ENCODE measurements around the gene ASB13. TPM values are rescaled to one million over a fixed set of nuclear protein-coding genes. Genes with fewer than 3 reads are reported as not detected.

Gene ASB13
- total RNA-seq, 1 experiment from 2014 or later: 18.3 TPM

DNA sequence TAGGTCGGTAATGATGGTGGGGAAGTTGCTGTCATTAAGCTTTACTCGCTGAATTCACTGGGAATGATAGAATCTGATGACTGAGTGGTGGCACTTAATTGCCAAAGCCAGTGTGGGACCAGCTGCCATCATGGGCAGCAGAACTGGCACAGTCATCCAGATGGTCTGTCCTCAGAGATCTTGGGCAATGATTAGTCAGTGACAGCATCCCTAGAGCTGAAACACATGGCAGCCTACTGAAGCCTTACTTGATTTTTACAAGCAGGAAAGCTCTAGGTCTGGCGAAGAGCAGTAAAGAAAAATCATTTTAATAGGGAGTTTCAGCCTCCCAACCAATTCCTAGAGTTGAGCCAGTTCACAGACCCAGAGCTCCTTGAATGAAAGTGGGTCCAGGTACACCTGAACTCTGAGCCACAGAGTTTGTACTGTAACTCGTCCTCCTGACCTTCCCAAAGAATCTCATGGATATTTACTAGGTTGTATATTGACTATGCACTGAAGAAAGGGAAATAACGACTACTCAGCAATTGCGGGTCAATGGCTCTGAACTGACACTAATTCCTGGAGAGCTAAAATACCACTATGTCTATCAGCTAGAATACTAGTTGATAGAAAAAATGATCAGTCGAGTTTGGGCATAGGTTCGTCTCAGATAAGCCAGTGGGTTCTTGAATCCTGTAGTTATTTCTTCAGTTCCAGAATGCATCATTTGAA is 4.4 kb upstream of the ASB13 start:
- no peak for DNase-seq (ENCODE audit: extremely low read depth, low read depth)

DNA sequence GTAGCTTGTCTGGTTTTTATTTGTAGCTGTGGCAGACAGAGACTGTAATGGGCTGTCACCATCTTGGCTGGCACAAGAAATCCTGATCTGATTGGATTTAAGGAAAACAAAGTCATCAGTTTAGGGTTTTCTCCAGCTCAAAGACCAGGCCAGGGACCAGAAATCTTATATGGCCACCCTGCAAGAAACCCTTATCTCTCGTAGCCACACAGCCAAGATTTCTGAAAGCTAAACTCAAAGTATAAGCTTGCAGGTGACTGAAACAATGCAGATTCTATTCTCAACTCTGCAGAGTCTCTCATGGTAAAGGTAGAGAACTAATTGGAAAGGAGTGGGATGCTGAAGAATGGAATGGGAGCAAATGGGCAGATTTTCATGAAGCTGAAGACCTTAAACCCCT is 3.2 kb upstream of the ASB13 start:
- no peak for DNase-seq (ENCODE audit: extremely low read depth, low read depth)

DNA sequence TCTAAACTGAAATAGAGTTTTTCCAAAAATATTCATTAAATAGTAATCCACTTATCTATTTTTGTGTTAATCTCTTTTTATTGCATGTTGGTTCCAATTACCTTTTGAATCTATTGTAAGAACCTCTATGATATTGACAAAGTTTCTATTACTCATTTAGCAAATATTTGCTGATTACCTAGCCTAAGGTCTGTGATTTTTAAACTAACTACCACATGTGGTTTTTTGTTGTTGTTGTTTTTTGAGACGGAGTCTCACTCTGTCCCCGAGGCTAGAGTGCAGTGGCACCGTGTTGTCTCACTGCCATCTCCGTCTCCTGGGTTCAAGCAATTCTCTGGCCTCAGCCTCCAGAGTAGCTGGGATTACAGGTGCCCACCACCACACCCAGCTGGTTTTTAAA is 2.0 kb upstream of the ASB13 start:
- DNase-seq (ENCODE audit: extremely low read depth, low read depth): no peak

DNA sequence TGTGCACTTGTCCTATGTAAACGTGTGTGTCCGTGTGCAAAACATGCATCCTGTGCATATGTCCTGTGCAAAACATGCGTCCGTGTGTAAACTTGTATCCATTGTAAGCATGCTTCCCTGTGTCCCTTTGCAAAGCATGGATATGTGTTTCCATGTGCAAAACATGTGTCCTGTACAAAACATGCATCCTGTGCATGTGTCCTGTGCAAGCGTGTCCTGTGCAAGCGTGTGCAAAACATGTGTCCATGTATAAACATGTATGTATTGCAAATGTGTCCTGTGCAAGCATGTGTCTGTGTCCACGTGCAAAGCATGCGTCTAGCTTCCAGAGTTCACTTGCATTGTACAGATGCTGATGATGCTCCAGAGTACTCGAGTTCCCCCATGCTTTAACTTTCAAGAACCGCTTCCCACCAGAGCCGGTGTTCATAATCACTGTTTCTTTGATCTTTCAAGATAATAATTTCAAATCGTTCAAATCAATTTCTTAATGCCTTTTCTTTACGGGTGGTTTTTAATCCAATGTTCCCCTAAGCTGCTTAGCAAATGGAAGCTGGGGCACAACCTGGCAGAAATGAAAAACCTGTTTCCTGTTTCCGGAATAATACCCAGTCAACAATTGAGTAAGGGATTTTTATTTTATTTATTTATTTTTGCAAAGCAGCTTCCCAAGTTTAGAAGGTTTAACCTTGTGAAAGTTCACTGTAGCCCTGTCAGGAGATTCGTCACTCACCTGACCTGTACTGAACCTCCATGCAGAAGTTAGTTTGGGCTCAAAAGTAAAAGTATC is 641 bp upstream of the ASB13 start:
- DNase-seq (ENCODE audit: extremely low read depth, low read depth): no peak

DNA sequence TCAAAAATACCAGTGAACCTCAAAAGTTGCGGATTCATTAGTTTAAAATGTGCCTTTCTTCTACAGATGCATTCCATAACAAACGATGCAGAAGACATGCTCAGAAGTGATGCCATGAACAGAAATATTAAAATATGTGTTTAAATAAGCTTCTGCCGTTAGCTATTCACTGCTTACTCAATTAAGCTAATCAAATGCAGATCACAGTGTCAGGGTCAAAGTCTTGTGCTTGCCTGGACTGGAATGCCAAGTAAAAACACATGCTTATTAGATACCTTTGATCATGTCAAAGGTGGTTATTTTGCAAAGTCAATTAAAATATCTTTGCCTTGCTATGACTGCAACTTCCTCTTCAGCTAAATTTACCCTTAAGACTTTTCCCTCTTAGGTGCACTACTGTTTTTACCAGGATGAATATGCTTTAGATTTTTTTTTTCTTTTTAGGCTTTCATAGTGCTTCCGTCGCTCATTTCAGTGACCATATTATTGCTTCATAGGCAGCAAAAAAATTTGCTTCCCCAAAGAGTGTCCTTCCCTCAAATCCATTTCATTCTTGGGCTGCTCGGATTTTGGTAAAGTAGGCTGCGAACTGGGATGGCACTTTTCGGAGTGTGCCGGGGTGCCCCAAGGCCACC is 905 bp downstream of the ASB13 start:
- no peak for DNase-seq (ENCODE audit: extremely low read depth, low read depth)

DNA sequence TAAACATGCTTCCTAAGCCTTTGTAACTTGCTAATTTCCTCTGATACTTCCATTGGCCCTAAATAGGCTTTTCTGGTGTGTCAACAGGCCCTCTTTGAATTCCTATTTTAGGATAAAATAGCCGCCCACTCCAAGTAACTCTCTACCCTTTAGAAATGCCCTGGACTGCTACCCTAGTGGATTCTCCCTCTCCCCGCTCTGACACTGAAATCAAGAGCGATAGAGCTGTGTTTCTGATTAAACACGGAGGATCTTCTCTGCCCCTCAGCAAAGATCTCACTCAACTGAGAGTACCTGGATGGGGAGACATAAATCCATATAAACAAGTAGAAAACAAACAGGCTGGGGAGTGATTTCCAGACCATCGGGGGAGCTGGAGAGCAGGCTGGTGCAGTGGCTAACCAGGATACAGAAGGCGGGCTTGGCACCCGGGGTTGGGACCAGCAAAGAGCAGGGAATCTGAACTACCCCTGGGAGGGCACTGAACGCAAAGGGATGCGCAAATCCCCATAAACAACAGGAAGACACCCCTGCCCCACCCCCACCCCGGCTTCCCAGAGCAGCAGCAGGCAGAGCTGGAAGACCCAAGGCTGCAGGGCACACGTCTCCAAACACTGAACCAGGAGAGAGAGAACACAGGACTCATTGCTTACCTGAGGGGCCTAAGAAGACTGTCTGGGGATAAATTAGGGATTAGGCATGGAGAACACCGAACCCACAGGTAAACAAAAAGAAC is 2.5 kb downstream of the ASB13 start:
- DNase-seq (ENCODE audit: extremely low read depth, low read depth): no peak

DNA sequence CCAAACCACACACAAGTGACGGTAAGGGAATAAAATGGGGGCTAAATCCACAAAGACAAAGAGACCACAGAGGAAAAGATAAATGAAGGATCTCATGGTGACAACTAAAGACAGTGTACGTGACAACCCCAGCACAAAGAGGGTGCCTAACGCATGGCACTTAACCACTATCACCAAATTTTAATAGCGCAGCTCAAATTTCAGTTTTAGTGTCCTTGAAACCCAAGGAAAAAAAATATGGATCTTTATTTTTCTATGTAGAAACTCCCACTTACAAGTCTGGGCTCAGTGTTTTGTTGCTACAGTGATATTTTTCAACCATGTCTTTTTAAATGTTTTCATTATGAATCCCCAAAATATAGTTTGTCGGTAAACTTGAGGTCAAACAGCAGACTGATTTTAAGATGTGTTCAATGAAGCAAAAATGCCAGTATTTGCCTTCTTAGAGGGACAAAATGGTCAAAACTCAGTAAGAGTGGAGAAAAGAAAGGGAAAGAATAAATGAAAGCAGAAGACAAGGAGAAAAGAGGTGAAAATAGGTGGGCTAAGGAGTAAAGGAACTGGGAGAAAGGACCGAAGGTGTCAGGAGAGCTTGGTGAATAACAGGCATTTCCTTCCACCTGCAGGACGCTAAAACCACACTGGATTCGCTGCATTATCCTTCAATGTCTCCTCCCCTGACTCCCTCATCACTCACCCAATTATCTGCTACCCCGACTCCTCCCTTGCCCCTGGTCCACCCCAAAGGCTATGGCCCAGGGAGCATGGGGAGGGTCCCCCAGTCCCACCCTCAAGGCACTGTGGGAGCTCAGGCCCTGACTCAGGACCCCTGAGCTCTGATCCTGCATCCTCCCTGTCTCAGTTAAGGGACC is 3.5 kb downstream of the ASB13 start:
- DNase-seq (ENCODE audit: extremely low read depth, low read depth): no peak

DNA sequence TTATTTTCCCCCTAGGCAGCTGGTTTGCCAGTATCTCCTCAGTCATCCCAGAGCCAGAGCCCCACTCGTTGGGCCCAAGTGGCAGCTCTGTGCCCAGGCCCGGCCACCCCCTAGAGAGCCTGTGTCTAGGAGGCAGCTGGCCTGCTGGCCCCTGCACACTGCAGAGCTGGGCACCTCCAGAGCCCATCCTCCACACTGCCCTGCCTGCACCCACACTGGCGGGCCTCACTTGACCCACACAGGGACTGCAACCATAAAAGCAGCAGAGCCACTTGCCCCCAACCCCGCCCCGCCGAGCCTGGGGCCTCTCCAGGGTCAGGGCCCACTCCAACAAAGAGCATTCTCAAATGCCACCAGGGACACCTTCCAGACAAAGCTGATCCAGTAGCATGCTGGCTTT is 5.4 kb downstream of the ASB13 start:
- no peak for DNase-seq (ENCODE audit: extremely low read depth, low read depth)

DNA sequence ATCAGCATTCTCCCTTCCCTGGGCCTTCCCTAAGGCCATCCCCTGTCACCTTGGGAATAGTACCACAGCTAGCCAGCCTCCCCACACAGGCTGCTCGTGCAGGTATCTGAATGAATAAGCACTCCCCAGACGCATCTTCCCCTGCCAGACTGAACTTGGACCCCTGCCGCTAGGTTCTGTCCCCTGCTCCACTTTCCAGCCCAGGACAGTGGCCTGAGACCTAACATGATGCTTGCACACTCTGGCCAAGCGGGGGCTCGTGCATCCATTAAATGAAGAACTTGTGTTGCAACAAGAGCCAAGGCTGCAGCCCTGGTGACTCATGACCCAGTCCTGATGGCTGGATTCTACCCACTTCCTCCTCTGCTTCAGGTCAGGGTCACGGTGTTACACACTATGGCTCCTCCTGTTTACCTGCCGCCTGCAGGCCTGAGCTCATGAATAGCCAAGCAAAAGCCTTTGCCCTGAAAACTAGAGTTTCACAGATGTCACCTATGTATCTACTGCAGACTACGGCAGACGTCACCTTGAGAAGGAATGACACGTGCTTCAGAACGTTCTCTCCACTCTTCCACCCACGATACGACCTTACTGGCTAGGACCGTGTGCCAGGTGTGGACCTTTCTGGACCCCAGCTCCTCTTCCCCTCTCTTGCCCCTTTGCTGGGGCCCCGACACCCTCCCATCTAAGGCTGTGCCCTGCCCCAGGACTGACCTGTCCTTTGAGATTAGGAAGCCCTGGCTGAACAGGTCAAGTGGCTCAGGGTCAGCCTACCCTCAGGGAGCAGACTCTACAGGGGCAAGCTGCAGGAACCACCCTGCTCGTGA is 6.5 kb downstream of the ASB13 start:
- no peak for DNase-seq (ENCODE audit: extremely low read depth, low read depth)

DNA sequence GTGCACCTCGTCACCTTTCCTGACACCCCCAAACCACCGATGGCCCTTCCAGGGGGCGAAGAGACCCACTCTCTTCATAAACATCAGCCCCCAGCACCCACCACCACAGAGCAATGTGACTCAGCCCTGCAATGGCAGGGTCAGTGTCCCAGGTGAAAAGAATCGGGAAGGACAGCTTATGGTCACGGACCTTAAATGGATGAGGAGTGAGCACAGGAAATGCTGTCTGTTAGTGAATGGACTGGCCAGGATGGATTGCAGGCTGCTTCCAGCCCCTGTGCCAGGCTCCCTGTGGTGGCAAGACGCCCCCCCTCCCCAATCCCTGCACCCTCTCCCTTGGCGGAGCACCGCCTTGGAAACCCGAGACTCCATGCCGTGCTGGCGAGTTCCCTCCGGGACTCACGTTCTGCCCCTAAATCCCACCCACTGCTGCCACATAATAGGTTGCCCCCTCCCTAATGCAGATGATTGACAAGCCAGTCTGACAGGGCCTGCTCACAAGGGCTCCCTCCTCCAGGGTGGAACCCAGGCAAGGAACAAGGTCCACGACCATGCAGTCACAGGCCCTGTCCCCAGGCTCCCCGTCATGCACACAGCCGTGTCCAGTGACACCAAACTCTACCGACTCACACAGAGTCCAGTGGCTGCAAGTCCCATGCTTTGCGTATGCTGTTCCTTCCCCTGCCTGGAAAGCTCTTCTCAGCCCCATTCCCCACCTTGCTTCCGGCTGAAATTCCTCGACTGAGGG is 7.3 kb downstream of the ASB13 start:
- no peak for DNase-seq (ENCODE audit: extremely low read depth, low read depth)

DNA sequence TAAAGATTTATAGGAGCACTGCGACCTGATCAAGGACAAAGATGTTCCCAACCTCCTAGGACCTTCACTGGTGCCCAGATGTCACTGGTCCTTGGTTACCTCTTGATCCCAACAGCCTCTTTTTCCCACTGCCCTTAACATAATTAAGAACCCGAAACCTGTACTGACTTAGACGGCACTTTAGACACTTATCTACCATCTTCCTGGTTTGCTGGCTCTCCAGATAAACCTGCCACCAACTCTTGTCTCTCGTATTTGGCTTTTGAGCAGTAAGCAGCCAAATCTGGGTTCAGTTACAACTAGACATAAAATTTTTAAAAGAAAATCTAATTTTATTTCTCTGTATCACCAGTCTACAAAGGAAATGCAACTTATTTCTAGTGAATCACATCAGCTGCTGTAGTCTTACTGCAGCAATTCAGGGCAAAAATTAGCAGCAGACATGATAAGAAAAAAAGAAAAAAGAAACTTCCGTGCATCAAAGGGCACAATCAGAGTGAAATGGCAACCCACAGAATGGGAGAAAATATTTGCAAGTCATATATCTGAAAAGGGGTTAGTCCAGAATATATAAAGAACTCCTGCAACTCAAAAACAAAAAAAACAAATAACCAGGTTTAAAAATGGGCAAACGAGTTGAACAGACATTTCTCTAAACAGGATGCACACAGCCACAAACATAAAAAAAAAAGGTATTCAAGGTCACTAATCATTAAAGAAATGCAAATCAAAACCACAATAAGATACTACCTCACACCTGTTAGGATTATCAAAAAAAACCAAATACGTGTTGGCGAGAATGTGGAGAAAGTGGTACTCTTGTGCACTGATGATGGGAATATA is 9.4 kb downstream of the ASB13 start:
- no peak for DNase-seq (ENCODE audit: extremely low read depth, low read depth)

DNA sequence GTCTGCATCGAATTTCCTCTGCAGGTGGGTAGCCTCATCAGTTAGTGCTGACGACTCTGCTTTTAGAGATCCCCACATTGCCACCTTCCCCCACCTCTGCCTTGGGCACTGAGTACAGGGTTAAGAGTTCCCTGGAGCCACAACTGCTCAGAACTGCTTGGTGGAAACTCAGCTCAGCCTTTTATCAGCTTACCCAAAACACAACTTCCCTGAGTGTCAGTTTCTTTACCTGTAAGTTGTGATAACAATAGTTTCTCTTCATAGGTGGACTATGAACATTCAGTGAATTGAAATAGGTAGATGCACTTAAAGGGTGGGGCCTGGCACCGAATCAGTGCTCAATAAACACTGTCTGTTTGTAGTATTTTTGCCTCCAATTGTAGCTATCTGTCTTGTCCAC is 11.3 kb downstream of the ASB13 start:
- no peak for DNase-seq (ENCODE audit: extremely low read depth, low read depth)

DNA sequence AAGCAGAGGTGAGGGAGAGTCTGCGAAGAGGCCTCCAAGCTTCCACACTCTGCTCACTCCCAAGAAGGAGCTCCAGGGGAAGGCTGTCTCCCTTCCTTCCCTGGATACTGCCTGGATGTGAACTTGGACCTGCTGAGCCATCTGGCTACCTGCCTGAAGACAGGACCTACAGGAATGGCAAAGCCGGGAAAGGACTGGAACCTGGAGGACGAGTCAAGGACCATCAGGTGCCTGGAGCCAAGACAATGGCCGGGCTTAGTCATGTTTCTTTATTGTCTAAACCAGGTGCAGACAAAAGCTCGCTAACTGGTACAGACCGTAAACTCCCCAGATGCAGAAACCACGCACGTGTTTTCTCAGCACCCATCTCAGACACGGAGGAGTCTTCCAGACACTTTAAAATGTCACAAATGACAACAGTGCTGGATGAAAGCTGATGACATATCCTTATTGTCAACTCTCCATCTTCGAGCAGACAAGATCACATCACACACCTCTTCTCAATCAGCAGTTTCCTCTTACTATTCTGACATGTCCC is 12.1 kb downstream of the ASB13 start:
- DNase-seq (ENCODE audit: extremely low read depth, low read depth): no peak

DNA sequence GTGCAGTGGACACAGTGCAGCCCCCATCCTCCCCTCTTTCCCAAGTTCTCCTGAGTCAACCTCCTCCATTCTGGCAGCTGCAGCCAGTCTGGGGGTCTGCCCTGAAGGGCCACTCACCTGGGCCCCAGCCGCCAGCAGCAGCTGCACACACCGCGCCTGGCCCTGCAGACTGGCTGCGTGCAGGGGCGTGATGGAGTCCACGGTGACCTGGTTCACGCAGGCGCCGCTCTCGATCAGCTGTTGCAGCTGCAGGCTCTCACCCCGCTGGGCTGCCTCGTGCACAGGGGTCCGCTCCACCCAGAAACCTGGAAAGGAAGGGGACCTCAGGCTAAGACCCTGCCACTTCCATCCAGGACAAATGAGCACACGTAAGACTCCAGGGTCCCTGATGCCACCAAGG is 13.6 kb downstream of the ASB13 start:
- DNase-seq (ENCODE audit: extremely low read depth, low read depth): no peak

DNA sequence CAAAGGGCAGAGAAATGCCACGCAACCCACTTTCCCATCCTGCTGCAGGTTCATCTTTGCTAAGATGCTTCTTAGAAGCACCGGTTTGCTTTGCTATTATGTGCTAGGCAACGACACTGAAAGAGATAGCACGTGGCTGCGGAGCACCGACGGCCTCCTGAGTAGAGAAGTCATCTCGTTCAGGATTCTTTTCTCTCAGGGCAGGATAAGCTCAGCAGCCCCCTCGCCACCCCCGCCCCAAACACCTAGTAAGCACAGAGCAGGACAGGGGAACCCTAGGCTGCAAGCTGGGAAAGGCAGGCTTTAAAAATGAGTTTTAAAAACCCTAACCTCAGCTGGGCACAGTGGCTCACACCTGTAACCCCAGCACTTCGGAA is 15.0 kb downstream of the ASB13 start:
- no peak for DNase-seq (ENCODE audit: extremely low read depth, low read depth)

DNA sequence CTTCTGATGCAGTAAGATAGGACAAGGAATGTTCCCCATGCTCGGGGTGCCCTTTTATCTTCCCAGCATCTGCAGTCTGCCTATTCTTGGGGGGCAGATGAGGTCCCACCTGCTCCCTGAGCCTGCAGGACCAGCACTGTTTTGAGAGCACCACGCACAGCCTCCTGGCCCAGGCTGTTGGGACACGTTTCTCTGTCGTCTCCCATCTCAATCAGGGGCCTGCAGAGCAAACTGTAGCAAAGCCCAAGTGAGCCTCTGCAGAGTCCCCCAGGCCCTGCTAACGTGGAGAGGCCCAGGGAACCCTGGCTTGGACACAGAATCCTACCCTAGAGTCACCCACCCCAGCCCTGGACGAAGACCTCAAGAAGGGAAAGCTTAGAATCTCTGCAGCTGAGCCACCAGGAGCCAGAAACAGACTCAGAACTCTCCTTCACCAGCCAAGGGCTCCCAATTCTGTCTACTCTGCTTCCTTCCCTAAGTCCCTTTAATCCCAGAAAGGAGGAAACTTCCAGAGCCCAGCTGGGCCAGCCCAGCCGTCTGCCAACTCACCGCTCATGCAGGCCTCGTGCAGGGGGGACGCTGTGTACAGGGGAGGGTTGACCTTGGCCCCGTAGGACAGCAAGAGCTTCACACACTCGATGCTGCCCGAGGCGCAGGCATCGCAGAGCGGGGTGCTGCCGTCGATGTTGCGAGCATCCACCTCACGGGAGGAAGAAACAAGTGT is 15.6 kb downstream of the ASB13 start:
- no peak for DNase-seq (ENCODE audit: extremely low read depth, low read depth)

DNA sequence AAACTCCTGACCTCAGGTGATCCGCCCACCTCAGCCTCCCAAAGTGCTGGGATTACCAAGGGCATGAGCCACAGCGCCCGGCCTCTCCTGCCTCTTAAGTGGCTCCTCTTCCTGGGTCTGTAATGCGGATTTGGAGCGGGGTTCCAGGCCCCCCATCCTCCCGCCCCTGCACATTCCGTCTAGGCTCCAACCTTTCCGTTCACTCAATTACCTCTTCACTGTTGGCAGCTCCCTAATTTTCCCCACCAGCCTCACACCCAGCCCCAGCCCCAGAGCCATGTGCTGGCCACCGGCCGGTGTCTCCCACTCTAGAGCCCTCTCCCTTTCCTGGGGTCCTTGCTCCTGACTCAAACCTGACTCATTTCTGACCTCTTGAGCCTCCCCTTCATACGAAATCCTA is 16.6 kb downstream of the ASB13 start:
- DNase-seq (ENCODE audit: extremely low read depth, low read depth): no peak

Measured in NCI-H460 (cell line).